Eye (tissue), 1 donor: ENCODE results near the gene AURKA.
"Not testable (repeated sequence)": the region's sequence is repeated elsewhere in the genome, so short reads cannot be mapped to it uniquely, and the experiment has no call there.

ENCODE experiments used
- DNase-seq: peaks from one replicate; pipeline ENCODE4 v3.0.0-alpha.2; 2015

AURKA gene

GRCh38 chr20:56353356-56353755 is 38.7 kb downstream of the AURKA start:
- no peak for DNase-seq

GRCh38 chr20:56352345-56353055 is 39.5 kb downstream of the AURKA start:
- no peak for DNase-seq

GRCh38 chr20:56350842-56351241 is 41.2 kb downstream of the AURKA start:
- no peak for DNase-seq

GRCh38 chr20:56348746-56349145 is 43.3 kb downstream of the AURKA start:
- no peak for DNase-seq

GRCh38 chr20:56348305-56348693 is 43.7 kb downstream of the AURKA start:
- DNase-seq: no peak

- no peak for DNase-seq
These were observed 44.2 kb downstream of the AURKA start for GRCh38 chr20:56347628-56348304.

GRCh38 chr20:56345911-56346310 is 46.1 kb downstream of the AURKA start:
- DNase-seq: no peak

GRCh38 chr20:56343861-56344381 is 48.1 kb downstream of the AURKA start:
- DNase-seq: peak; percentile 81

- DNase-seq: no peak
These were observed 49.2 kb downstream of the AURKA start for GRCh38 chr20:56342783-56343182.

GRCh38 chr20:56336709-56337108 is 55.3 kb downstream of the AURKA start:
- not testable (repeated sequence) for DNase-seq

GRCh38 chr20:56328861-56329260 is 63.2 kb downstream of the AURKA start:
- peak; percentile 75 for DNase-seq

- DNase-seq: no peak
These were observed 67.2 kb downstream of the AURKA start for GRCh38 chr20:56324806-56325205.

GRCh38 chr20:56323656-56324055 is 68.4 kb downstream of the AURKA start:
- no peak for DNase-seq

GRCh38 chr20:56323206-56323605 is 68.8 kb downstream of the AURKA start:
- DNase-seq: no peak

GRCh38 chr20:56322681-56323080 is 69.3 kb downstream of the AURKA start:
- DNase-seq: peak; percentile 34
